NB4 (cell line): ENCODE measurements around the gene JAK1.
"Not testable (repeated sequence)": the region's sequence is repeated elsewhere in the genome, so short reads cannot be mapped to it uniquely, and the experiment has no call there.

Experiments used
- DNase-seq: peaks from one replicate; pipeline ENCODE4 v3.0.0; 2010; ENCODE audit warnings: low read depth
- H3K4me3 ChIP-seq: one replicate; pipeline ENCODE4 v1.5.1; 2011; ENCODE audit warnings: mild to moderate bottlenecking, low read depth, low read length, moderate library complexity
- CTCF ChIP-seq: IDR thresholded peaks from one replicate; pipeline ENCODE4 v1.5.1; 2012; ENCODE audit warnings: low read depth, low read length
- MAX ChIP-seq: IDR thresholded peaks from 2 replicates; pipeline ENCODE4 v1.6.1; 2011; ENCODE audit warnings: low read depth, low read length
- MYC ChIP-seq: IDR thresholded peaks from 2 replicates; pipeline ENCODE4 v1.6.1; 2011; ENCODE audit warnings: low read depth, low read length
- POLR2A ChIP-seq: IDR thresholded peaks from 2 replicates; pipeline ENCODE4 v1.6.1; 2011; ENCODE audit warnings: mild to moderate bottlenecking; ENCODE audit not compliant: insufficient read length; ENCODE audit errors: extremely low read depth

The JAK1 gene

GRCh38 chr1:64920941-64921589 lies 45.3 kb downstream of the JAK1 start:
- TF ChIP-seq MAX: no peak
- DNase-seq: no peak

GRCh38 chr1:64919120-64919519 lies 47.2 kb downstream of the JAK1 start:
- not testable (repeated sequence) for DNase-seq, H3K4me3 ChIP-seq

More at GRCh38 chr1:64920941-64921589, 45.3 kb downstream of the JAK1 start:
- H3K4me3 ChIP-seq: no peak overlapping the region

- TF ChIP-seq MAX: no peak
- TF ChIP-seq MYC: no peak
- TF ChIP-seq POLR2A: no peak
- no peak for TF ChIP-seq CTCF
- DNase-seq: no peak
- H3K4me3 ChIP-seq: no peak overlapping the region
Observed at GRCh38 chr1:64917907-64918306, 48.4 kb downstream of the JAK1 start.

GRCh38 chr1:64917328-64917861 lies 49.0 kb downstream of the JAK1 start:
- no peak for TF ChIP-seq MAX
- peak; percentile 78 for DNase-seq
- no peak overlapping the region for H3K4me3 ChIP-seq

- DNase-seq: no peak
- TF ChIP-seq CTCF (no peak), POLR2A (no peak)
- no peak overlapping the region for H3K4me3 ChIP-seq
Observed at GRCh38 chr1:64915381-64916274, 50.7 kb downstream of the JAK1 start.

- DNase-seq: no peak
- H3K4me3 ChIP-seq: no peak overlapping the region
- TF ChIP-seq POLR2A (no peak), MAX (no peak), CTCF (no peak)
Observed at GRCh38 chr1:64913361-64914015, 52.9 kb downstream of the JAK1 start.

- H3K4me3 ChIP-seq: no peak overlapping the region
- DNase-seq: no peak
- no peak for TF ChIP-seq CTCF
- TF ChIP-seq POLR2A: no peak
- no peak for TF ChIP-seq MYC
- no peak for TF ChIP-seq MAX
Observed at GRCh38 chr1:64912191-64912590, 54.2 kb downstream of the JAK1 start.
